Bone marrow (tissue), 2 donors: Measurements from ENCODE around the gene PSORS1C1.
"Not testable (repeated sequence)": the region's sequence is repeated elsewhere in the genome, so short reads cannot be mapped to it uniquely, and the experiment has no call there.

Source experiments
- DNase-seq, 2 donors: peaks; one replicate each; lab custom pipeline; 2025; lab: John Stamatoyannopoulos, UW

Gene PSORS1C1

DNA sequence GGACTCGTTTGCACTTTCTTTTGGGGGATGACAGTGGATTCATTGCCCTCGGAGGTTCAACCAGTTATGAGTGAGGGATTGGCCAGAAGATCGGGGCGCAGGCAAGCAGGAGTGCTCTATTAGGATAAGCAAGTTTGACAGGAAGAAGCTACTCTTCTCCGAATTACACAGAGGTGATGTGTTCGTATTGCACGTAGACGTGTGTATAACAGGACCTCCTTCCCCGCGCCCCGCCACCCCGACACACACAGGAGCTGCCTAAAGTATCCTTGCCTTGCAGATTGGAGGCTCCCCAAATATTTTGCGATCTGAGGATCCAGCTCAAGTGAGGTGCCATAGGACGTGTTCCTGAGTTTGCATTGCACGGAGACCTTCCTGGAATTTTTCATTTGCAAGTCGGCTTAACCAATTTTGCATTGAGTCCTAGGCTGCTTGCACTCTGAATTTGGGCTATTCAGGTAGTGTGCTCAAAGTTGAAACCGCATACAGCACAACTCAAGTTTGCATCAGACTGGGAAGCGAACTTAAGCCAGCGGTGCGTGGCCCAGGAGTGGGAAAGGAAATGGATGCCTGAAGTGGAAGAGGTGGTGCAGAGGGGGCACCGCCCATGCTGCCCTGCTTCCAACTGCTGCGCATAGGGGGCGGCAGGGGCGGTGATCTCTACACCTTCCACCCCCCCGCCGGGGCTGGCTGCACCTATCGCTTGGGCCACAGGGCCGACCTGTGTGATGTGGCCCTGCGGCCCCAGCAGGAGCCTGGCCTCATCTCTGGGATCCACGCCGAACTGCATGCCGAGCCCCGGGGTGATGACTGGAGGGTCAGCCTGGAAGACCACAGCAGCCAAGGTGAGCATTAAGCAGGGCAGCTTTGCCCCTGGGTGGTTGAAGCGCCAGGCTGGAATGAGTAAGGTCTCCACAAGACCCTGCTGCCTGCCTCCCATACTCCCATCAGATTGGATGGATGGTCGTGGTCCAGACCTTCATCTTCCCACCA, 44.6 kb downstream of the PSORS1C1 start:
- no peak for DNase-seq

DNA sequence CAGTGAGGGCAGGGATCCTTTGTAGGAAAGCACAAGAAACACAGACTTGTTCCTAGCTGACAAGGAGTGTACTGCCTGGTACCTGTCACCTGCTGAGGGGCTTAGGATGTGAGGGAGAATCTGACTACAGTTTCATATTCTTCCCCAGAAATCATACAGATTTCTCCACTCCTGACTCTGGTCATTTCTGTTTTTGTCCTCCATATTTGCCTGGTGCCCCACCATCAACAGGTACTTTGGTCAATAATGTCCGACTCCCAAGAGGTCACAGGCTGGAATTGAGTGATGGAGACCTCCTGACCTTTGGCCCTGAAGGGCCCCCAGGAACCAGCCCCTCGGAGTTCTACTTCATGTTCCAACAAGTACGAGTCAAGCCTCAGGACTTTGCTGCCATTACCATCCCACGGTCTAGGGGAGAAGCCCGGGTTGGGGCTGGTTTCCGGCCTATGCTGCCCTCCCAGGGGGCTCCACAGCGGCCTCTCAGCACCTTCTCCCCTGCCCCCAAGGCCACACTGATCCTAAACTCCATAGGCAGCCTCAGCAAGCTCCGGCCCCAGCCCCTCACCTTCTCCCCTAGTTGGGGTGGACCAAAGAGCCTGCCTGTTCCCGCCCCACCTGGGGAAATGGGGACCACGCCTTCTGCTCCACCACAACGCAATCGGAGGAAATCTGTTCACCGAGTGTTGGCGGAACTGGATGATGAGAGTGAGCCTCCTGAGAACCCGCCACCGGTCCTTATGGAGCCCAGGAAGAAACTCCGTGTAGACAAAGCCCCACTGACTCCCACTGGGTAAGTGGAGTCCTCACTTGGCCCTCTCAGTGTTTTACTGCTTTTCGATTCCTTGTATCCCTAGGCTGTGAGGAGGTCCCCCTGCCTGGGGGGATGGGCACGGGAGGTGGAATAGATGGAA, 46.9 kb downstream of the PSORS1C1 start:
- no peak for DNase-seq

GRCh38 chr6:31162463-31163165, 48.0 kb downstream of the PSORS1C1 start:
- DNase-seq: no peak

DNA sequence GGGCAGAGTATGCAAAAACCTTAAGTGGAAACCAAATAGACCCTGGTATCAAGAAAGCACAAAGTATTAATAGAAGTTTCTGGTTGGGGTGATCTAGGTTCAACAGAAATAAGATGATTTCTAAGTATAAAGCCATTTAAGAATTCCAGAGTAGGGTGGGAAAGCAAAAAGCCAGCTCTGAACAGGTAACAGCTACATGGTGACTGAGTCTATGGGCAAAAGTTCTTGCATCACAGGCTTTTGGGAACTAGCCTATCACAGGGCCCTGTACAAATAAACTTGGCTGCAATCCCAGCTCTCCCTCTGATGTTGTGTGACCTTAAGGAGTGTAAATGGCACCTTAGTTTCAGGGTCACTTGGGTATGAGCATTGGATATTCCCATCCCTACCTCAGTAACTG, 49.3 kb downstream of the PSORS1C1 start:
- DNase-seq: no peak

- not testable (repeated sequence) for DNase-seq
Measured at GRCh38 chr6:31164475-31165063, 50.0 kb downstream of the PSORS1C1 start.

GRCh38 chr6:31165064-31165832, 50.6 kb downstream of the PSORS1C1 start:
- not testable (repeated sequence) for DNase-seq

DNA sequence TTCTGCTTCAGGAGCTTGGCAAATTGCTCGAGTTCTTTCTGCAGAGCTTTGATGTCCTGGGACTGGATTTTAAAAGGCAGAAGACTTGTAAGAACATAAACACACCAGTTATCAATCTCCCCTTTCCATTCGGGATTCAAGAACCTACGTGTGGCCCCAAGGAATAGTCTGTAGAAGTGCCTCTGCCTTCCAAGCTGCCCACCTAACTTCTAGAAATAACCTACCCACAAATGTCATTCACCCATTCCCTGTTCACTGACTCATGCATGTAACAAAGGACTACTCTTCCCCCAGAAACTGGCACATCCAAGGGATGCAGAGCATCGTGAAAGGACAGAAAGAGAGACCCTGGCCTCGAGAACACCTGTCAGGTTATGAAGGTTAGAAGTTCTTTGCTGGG, 51.4 kb downstream of the PSORS1C1 start:
- no peak for DNase-seq

GRCh38 chr6:31168606-31169005, 54.0 kb downstream of the PSORS1C1 start:
- DNase-seq: no peak

- DNase-seq: no peak
Measured at GRCh38 chr6:31169123-31169857, 54.7 kb downstream of the PSORS1C1 start.

DNA sequence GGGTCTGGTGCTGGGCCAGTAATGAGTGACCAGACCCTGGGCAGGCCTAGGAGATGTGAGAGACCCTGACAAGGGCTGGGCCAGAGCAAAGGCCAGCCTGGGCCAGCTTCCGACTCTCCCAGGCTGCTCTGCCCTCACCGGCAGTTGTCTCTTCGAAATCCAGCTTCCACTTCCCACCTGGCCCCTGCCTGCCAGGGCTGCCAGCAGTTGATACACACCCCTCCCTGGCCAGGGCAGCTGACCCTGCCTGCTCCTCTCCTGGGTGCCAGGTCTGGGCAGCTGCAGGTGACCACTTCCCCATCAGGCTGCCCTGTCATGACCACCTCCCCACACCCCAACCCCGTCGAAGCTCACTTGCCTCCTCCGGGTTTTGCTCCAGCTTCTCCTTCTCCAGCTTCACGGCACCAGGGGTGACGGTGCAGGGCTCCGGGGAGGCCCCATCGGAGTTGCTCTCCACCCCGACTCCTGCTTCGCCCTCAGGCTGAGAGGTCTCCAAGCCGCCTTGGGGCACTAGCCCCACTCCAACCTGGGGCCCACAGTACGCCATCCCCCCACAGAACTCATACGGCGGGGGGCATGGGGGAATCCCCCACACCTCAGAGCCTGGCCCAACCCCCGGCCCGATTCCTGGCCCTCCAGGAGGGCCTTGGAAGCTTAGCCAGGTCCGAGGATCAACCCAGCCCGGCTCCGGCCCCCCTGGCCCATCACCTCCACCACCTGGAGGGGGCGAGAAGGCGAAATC, 55.4 kb downstream of the PSORS1C1 start:
- not testable (repeated sequence) for DNase-seq

- no peak for DNase-seq
Measured at GRCh38 chr6:31170600-31170881, 55.9 kb downstream of the PSORS1C1 start, which contains the start of gene POU5F1. TSS of gene POU5F1 (minus strand) at chr6:31170682. CDS start at chr6:31170620, 62 bp downstream.

DNA sequence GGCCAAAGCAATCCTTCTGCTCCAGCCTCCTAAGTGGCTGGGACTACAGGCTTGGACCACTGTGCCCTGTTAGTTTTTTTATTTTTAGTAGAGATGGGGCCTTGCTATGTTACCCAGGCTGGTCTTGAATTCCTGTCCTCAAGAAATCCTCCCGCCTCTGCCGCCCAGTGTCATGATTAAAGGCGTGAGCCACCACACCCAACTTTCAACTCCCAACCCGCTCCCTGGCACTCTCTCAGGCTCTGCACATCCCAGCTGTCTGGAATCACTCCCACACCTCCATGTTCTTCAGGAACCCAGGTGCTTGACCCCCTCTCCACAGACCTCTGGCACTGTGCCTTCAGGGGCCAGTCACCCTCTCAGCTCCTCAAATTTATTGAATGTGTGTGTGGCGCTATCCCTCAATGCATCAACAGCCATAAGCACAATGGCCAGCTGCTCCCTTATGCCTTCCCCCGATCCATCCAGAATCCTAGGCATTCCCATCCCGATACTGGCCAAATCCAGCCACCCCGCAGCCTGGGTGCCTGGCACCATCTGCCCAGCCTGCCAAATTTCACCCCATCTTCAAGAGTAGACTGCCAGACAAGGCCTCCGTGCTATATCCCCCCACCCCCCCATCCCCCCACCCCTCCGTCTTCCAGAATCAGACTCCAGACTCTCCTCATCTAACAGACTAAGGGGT, 56.5 kb downstream of the PSORS1C1 start:
- DNase-seq: no peak

GRCh38 chr6:31171931-31172905, 57.6 kb downstream of the PSORS1C1 start:
- no peak for DNase-seq

DNA sequence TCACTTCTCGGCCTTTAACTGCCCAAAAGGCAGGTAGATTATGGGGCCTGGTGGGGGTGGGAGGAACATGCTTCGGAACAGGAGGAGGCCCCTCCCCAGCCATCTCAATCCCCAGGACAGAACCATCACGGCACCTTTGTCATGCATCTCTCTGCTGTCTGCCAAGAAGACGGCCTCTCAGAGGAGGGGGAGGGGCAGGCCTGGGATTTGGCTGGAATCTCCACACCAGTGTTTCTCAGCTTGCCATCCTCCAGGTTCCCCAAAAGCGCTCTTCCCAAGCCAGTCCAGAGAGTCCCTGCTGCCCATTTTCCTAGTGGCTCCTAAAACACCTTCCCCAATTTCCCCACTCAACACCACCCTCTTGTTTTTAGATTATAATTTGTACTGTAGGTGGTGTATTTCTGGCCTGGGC, 58.4 kb downstream of the PSORS1C1 start:
- no peak for DNase-seq

- no peak for DNase-seq
Measured at GRCh38 chr6:31173406-31173805, 58.8 kb downstream of the PSORS1C1 start.

DNA sequence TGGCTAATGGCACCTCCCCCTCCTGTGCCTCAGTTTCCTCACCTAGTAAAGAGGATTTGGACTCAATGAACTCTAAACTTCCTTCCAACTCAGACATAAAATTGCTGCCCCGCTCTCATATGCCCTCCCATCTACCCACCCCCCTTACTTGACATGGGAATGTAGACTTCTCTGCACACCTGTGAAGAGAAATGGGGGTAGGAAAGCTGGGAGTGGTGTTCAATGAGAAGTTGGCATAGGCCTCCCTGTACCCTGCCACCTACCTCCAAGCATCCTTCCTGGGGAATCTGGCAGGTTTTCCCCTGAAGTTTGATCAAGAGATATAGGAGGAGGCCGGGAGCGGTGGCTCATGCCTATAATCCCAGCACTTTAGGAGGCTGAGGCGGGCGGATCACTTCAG, 59.8 kb downstream of the PSORS1C1 start:
- DNase-seq: no peak

GRCh38 chr6:31175971-31176370, 61.4 kb downstream of the PSORS1C1 start:
- no peak for DNase-seq
